Osteoblast (primary cell): ENCODE measurements around the gene ATG2B. TPM values are rescaled to one million over a fixed set of nuclear protein-coding genes. Genes with fewer than 3 reads are reported as not detected.

Experiments
- DNase-seq: peaks from one replicate; pipeline ENCODE4 v3.0.0; 2011; ENCODE audit warnings: low spot score, mixed read lengths; ENCODE audit not compliant: insufficient read length; ENCODE audit errors: missing footprints
- H2AFZ ChIP-seq: 2 replicates; pipeline ENCODE4 v1.6.0; 2011; ENCODE audit warnings: mild to moderate bottlenecking, low read length
- H3K27ac ChIP-seq: 2 replicates; pipeline ENCODE4 v1.5.1; 2011; ENCODE audit warnings: mild to moderate bottlenecking, low read depth, low read length, moderate library complexity
- H3K27me3 ChIP-seq: 2 replicates; pipeline ENCODE4 v1.6.0; 2012; ENCODE audit warnings: mild to moderate bottlenecking, control low read depth, inconsistent platforms, low read length, moderate library complexity; ENCODE audit not compliant: insufficient read depth
- H3K36me3 ChIP-seq: 2 replicates; pipeline ENCODE4 v1.5.1; 2011; ENCODE audit warnings: mild to moderate bottlenecking, low read length, control low read depth, moderate library complexity; ENCODE audit not compliant: insufficient read depth
- H3K4me1 ChIP-seq: 2 replicates; pipeline ENCODE4 v1.5.1; 2011; ENCODE audit warnings: mild to moderate bottlenecking, low read length, control low read depth, moderate library complexity; ENCODE audit not compliant: insufficient read depth
- H3K4me2 ChIP-seq: 2 replicates; pipeline ENCODE4 v1.6.0; 2011; ENCODE audit warnings: mild to moderate bottlenecking, low read length; ENCODE audit not compliant: insufficient read depth
- H3K4me3 ChIP-seq: fragments of 200-600 bp; sonication (generic); 3 replicates; pipeline ENCODE4 v1.5.1; 2012; ENCODE audit warnings: mild to moderate bottlenecking, low read length, inconsistent platforms; ENCODE audit not compliant: insufficient read depth
- H3K79me2 ChIP-seq: 2 replicates; pipeline ENCODE4 v1.6.0; 2012; ENCODE audit warnings: mild to moderate bottlenecking, low read length, control low read depth, inconsistent platforms; ENCODE audit not compliant: insufficient read depth
- H3K9me3 ChIP-seq: 2 replicates; pipeline ENCODE4 v1.5.1; 2011; ENCODE audit warnings: low read depth, low read length, control low read depth
- H4K20me1 ChIP-seq: 2 replicates; pipeline ENCODE4 v1.6.0; 2012; ENCODE audit warnings: mild to moderate bottlenecking, low read length, control low read depth; ENCODE audit not compliant: insufficient read depth
- CTCF ChIP-seq: IDR thresholded peaks from 2 replicates; pipeline ENCODE4 v1.5.1; 2011; ENCODE audit warnings: mild to moderate bottlenecking, low read depth, low read length, moderate library complexity; ENCODE audit errors: extremely low read depth
- total RNA-seq: library from RNA; depleted of rRNA; stranded (reverse); fragments of >200 nt; gene quantifications from 2 replicates; pipeline ENCODE4 v1.2.3, GENCODE V29; 2012

ATG2B gene
- total RNA-seq, 1 donor, result 35.1 TPM

- Histone ChIP-seq H3K36me3 (no peaks in the 10 kb centered on the region), H3K4me3 (no peak overlapping the region), H3K4me1 (no peaks in the 10 kb centered on the region), H2AFZ (peak overlapping the region; percentile 5), H3K79me2 (no peaks in the 10 kb centered on the region), H4K20me1 (no peaks in the 10 kb centered on the region), H3K9me3 (no peaks in the 10 kb centered on the region), H3K27me3 (peaks cover 19% of the 10 kb centered on the region), H3K27ac (no peak overlapping the region), H3K4me2 (no peak overlapping the region)
- TF ChIP-seq CTCF, result no peak
- DNase-seq, result no peak
Measured at GRCh38 chr14:96408608-96409007, 45.5 kb upstream of the ATG2B start.

GRCh38 chr14:96407935-96408570 lies 44.9 kb upstream of the ATG2B start:
- no peaks in the 10 kb centered on the region for H3K36me3 ChIP-seq
- no peak overlapping the region for H2AFZ ChIP-seq
- H3K4me1 ChIP-seq, result no peaks in the 10 kb centered on the region
- no peaks in the 10 kb centered on the region for H3K9me3 ChIP-seq
- TF ChIP-seq CTCF, result no peak
- peaks cover 15% of the 10 kb centered on the region for H3K27me3 ChIP-seq
- DNase-seq, result peak; percentile 49
- H3K79me2 ChIP-seq, result no peaks in the 10 kb centered on the region
- no peaks in the 10 kb centered on the region for H4K20me1 ChIP-seq
- no peak overlapping the region for H3K4me3 ChIP-seq
- H3K27ac ChIP-seq, result no peak overlapping the region
- no peak overlapping the region for H3K4me2 ChIP-seq

GRCh38 chr14:96405677-96406076 lies 42.5 kb upstream of the ATG2B start:
- no peaks in the 10 kb centered on the region for H3K79me2 ChIP-seq
- no peak for DNase-seq
- H3K9me3 ChIP-seq, result no peaks in the 10 kb centered on the region
- H3K27me3 ChIP-seq, result peaks cover 20% of the 10 kb centered on the region
- H3K4me1 ChIP-seq, result no peaks in the 10 kb centered on the region
- no peak overlapping the region for H3K4me2 ChIP-seq
- no peak overlapping the region for H2AFZ ChIP-seq
- H3K36me3 ChIP-seq, result no peaks in the 10 kb centered on the region
- no peak overlapping the region for H3K4me3 ChIP-seq
- TF ChIP-seq CTCF, result no peak
- H4K20me1 ChIP-seq, result no peaks in the 10 kb centered on the region
- H3K27ac ChIP-seq, result no peak overlapping the region

- DNase-seq, result peak; percentile 55
- Histone ChIP-seq H3K27ac (no peak overlapping the region), H3K4me2 (no peak overlapping the region), H3K4me1 (no peaks in the 10 kb centered on the region), H2AFZ (no peak overlapping the region), H3K36me3 (no peaks in the 10 kb centered on the region), H3K79me2 (no peaks in the 10 kb centered on the region), H4K20me1 (no peaks in the 10 kb centered on the region), H3K9me3 (no peaks in the 10 kb centered on the region), H3K4me3 (no peak overlapping the region), H3K27me3 (peaks cover 32% of the 10 kb centered on the region)
- no peak for TF ChIP-seq CTCF
Measured at GRCh38 chr14:96403409-96403808, 40.3 kb upstream of the ATG2B start.
